Keratinocyte (primary cell): ENCODE results near the gene ARID3C. TPM values are rescaled to one million over a fixed set of nuclear protein-coding genes. Genes with fewer than 3 reads are reported as not detected.
A peak's percentile ranks its signal among the peaks of the same experiment; 100 is the strongest.
"Not testable (repeated sequence)": the region's sequence is repeated elsewhere in the genome, so short reads cannot be mapped to it uniquely, and the experiment has no call there.

ENCODE experiments used
- DNase-seq: peaks from one replicate; pipeline ENCODE4 v3.0.0-alpha.2; 2011; ENCODE audit warnings: low read depth, missing footprints, low spot score
- FAIRE-seq: peaks from 2 replicates; lab custom pipeline; 2011; peaks lifted over from hg19 to GRCh38; lab: Jason Lieb, UNC
- H2AFZ ChIP-seq: 2 replicates; pipeline ENCODE4 v1.6.0; 2012; ENCODE audit warnings: low read length, control low read depth, inconsistent platforms; ENCODE audit not compliant: control insufficient read depth
- H3K27ac ChIP-seq: 2 replicates; pipeline ENCODE4 v1.5.1; 2011; ENCODE audit warnings: low read length; ENCODE audit not compliant: control insufficient read depth, insufficient read depth
- H3K27me3 ChIP-seq: 3 replicates; pipeline ENCODE4 v1.6.0; 2011; ENCODE audit warnings: low read length; ENCODE audit not compliant: control insufficient read depth, insufficient read depth; ENCODE audit errors: extremely low read depth
- H3K36me3 ChIP-seq, 2 experiments: 2 replicates in 1 of 2; 3 replicates in 1 of 2; pipeline ENCODE4 v1.5.1; 2011; ENCODE audit warnings: low read length in 2 of 2, mild to moderate bottlenecking in 1 of 2; ENCODE audit not compliant: control insufficient read depth in 2 of 2, insufficient read depth in 2 of 2; ENCODE audit errors: extremely low read depth in 1 of 2
- H3K4me1 ChIP-seq: 3 replicates; pipeline ENCODE4 v1.5.1; 2011; ENCODE audit warnings: low read length; ENCODE audit not compliant: control insufficient read depth, insufficient read depth; ENCODE audit errors: extremely low read depth
- H3K4me2 ChIP-seq: 3 replicates; pipeline ENCODE4 v1.6.0; 2011; ENCODE audit warnings: low read depth, low read length; ENCODE audit not compliant: control insufficient read depth, insufficient read depth; ENCODE audit errors: extremely low read depth
- H3K4me3 ChIP-seq, 3 experiments: fragments of 200-600 bp in 1 of 3; sonication (generic) in 1 of 3; 2 replicates in 2 of 3; 3 replicates in 1 of 3; pipeline ENCODE4 v1.5.1; 2011 to 2016; ENCODE audit warnings: low read length in 3 of 3, mild to moderate bottlenecking in 3 of 3, control low read depth in 2 of 3, inconsistent platforms in 1 of 3, low read depth in 1 of 3, mixed read lengths in 1 of 3, mixed run types in 1 of 3, moderate library complexity in 1 of 3; ENCODE audit not compliant: control insufficient read depth in 2 of 3, insufficient read depth in 2 of 3; ENCODE audit errors: extremely low read depth in 1 of 3
- H3K79me2 ChIP-seq: 2 replicates; pipeline ENCODE4 v1.6.0; 2012; ENCODE audit warnings: low read length; ENCODE audit not compliant: control insufficient read depth, insufficient read depth
- H3K9ac ChIP-seq: 3 replicates; pipeline ENCODE4 v1.6.0; 2011; ENCODE audit warnings: low read length; ENCODE audit not compliant: control insufficient read depth, insufficient read depth; ENCODE audit errors: extremely low read depth
- H3K9me1 ChIP-seq: 3 replicates; pipeline ENCODE4 v1.6.0; 2011; ENCODE audit warnings: low read length; ENCODE audit not compliant: control insufficient read depth, insufficient read depth; ENCODE audit errors: extremely low read depth
- H3K9me3 ChIP-seq: 2 replicates; pipeline ENCODE4 v1.5.1; 2012; ENCODE audit warnings: low read depth, low read length; ENCODE audit not compliant: control insufficient read depth
- H4K20me1 ChIP-seq: 3 replicates; pipeline ENCODE4 v1.6.0; 2011; ENCODE audit warnings: low read length; ENCODE audit not compliant: control insufficient read depth, insufficient read depth; ENCODE audit errors: extremely low read depth
- EZH2 ChIP-seq: IDR thresholded peaks from one replicate; pipeline ENCODE4 v1.6.1; 2012; ENCODE audit warnings: inconsistent platforms, mild to moderate bottlenecking, low read length, moderate library complexity
- dilution Hi-C: fragments of 300-500 bp; cut with MboI; formaldehyde crosslinking; loops from one replicate; pipeline ENCODE4 v1.7.0; 2020; ENCODE audit warnings: low sequenced_read_pairs; ENCODE audit not compliant: extremely low pct_ligation_motif_present
- polyA plus RNA-seq, 5 experiments: library from polyadenylated mRNA; depleted of rRNA in 3 of 5; stranded (reverse) in 3 of 5; stranded (forward) in 1 of 5; unstranded in 1 of 5; fragments of >200 nt; gene quantifications; 1 replicate in 1 of 5; 2 replicates in 3 of 5; 3 replicates in 1 of 5; pipeline versions ENCODE4 v1.2.1 to v1.2.3, GENCODE V29; 2011 to 2012; ENCODE audit warnings: missing spikeins in 2 of 5, low read depth in 1 of 5, low replicate concordance in 1 of 5
- TF ChIP-seq, protein P1 (sequence below), 3 experiments: IDR thresholded peaks in 1 of 3; conservative IDR thresholded peaks in 1 of 3; optimal IDR thresholded peaks in 1 of 3; 2 replicates in 2 of 3; 3 replicates in 1 of 3; pipeline versions ENCODE3 to v1.5.1; 2011; ENCODE audit warnings: low read length in 3 of 3, mild to moderate bottlenecking in 3 of 3, moderate library complexity in 2 of 3, control low read depth in 1 of 3, inconsistent platforms in 1 of 3; ENCODE audit not compliant: insufficient read depth in 2 of 3; ENCODE audit errors: extremely low read depth in 1 of 3

Gene ARID3C
- polyA plus RNA-seq, 1 donor (not counting 4 experiments of a cell fraction or from before 2014, with no cell fraction given) = not detected

DNA sequence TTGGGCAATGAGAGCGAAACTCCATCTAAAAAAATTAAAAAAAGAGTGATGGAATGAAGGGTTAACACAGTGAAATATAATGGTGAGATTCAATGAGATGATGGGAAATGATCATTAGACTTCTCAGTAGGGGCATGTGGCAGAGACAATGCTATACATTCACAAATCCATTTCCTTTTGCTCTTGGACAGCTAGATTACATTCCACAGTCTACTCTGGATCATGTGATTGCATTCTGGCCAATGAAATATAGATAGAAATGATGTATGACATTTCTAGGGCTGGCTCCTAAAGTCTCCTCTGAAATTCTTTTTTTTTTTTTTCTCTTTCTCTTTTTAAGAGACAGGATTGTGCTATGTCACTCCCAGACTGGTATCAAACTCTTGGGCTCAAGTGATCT, 13.8 kb upstream of the ARID3C start:
- no peak overlapping the region for H3K27ac ChIP-seq
- FAIRE-seq (no peak), DNase-seq (no peak)
- dilution Hi-C loops = no loop called here
- no peak overlapping the region for H3K9ac ChIP-seq
- no peak overlapping the region for H2AFZ ChIP-seq
- no peaks in the 10 kb centered on the region for H3K9me3 ChIP-seq
- no peaks in the 10 kb centered on the region for H3K36me3 ChIP-seq
- H3K4me2 ChIP-seq = no peak overlapping the region
- H4K20me1 ChIP-seq = no peaks in the 10 kb centered on the region
- H3K79me2 ChIP-seq = peaks cover 7% of the 10 kb centered on the region
- H3K4me3 ChIP-seq = no peak overlapping the region
- no peaks in the 10 kb centered on the region for H3K27me3 ChIP-seq
- no peaks in the 10 kb centered on the region for H3K9me1 ChIP-seq
- TF ChIP-seq, protein P1, sequence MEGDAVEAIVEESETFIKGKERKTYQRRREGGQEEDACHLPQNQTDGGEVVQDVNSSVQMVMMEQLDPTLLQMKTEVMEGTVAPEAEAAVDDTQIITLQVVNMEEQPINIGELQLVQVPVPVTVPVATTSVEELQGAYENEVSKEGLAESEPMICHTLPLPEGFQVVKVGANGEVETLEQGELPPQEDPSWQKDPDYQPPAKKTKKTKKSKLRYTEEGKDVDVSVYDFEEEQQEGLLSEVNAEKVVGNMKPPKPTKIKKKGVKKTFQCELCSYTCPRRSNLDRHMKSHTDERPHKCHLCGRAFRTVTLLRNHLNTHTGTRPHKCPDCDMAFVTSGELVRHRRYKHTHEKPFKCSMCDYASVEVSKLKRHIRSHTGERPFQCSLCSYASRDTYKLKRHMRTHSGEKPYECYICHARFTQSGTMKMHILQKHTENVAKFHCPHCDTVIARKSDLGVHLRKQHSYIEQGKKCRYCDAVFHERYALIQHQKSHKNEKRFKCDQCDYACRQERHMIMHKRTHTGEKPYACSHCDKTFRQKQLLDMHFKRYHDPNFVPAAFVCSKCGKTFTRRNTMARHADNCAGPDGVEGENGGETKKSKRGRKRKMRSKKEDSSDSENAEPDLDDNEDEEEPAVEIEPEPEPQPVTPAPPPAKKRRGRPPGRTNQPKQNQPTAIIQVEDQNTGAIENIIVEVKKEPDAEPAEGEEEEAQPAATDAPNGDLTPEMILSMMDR (optimal IDR thresholded peaks at IDR 0.05 in 1 of 3, IDR thresholded peaks at IDR 0.05 in 1 of 3, conservative IDR thresholded peaks at IDR 0.05 in 1 of 3; ENCODE audit: extremely low read depth in 1 of 3, insufficient read depth in 2 of 3, low read length in 3 of 3) = no peak
- TF ChIP-seq EZH2 = no peak
- H3K4me1 ChIP-seq = peaks cover 21% of the 10 kb centered on the region

DNA sequence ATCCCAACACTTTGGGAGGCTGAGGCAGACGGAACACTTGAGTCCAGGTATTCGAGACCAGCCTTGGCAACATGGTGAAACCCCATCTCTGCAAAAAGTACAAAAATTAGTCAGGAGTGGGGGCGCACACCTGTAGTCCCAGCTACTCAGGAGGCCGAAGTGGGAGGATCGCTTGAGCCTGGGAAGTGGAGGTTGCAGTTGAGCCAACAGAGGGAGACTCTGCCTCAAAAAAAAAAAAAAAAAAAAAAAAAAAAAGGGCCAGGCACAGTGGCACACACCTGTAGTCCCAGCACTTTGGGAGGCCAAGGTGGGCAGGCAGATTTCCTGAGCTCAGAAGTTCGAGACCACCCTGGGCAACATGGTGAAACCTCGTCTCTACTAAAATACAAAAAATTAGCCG, 10.5 kb upstream of the ARID3C start:
- peaks cover 11 to 12% of the 10 kb centered on the region in 2 experiments for H3K36me3 ChIP-seq
- H3K9ac ChIP-seq, H3K9me1 ChIP-seq, H3K4me3 ChIP-seq, H3K9me3 ChIP-seq, H2AFZ ChIP-seq, dilution Hi-C loops, H4K20me1 ChIP-seq, FAIRE-seq, H3K4me2 ChIP-seq, DNase-seq, H3K27ac ChIP-seq, H3K27me3 ChIP-seq: not testable (repeated sequence)
- peaks cover 25% of the 10 kb centered on the region for H3K79me2 ChIP-seq
- peaks cover 25% of the 10 kb centered on the region for H3K4me1 ChIP-seq

DNA sequence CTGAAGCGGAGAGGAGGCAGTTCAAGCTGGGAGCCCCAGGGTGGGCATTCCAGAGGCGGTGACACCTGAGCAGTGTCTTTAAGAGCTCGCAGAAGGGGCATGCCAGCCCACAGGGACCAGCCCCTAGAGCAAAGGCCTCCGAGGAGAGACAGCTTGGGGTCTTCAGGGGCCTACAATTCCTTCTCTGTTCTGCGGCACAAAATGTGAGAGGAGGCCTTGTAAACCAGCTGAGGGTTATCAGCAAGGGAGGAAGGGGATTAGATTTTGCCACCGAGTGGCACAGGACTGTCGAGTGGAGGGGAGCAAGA, 9.2 kb upstream of the ARID3C start:
- peak overlapping the region; percentile 85 to 95 (median 93) for H3K4me3 ChIP-seq
- H3K4me1 ChIP-seq = peaks cover 25% of the 10 kb centered on the region
- no peaks in the 10 kb centered on the region for H3K27me3 ChIP-seq
- dilution Hi-C loops = no loop called here
- H3K9me1 ChIP-seq = no peaks in the 10 kb centered on the region
- H3K79me2 ChIP-seq = peaks cover 25% of the 10 kb centered on the region
- peak overlapping the region; percentile 87 for H3K9ac ChIP-seq
- TF ChIP-seq, protein P1 (optimal IDR thresholded peaks at IDR 0.05 in 1 of 3, IDR thresholded peaks at IDR 0.05 in 1 of 3, conservative IDR thresholded peaks at IDR 0.05 in 1 of 3; ENCODE audit: extremely low read depth in 1 of 3, insufficient read depth in 2 of 3, low read length in 3 of 3) = no peak
- TF ChIP-seq EZH2 = no peak
- H3K9me3 ChIP-seq = no peaks in the 10 kb centered on the region
- H3K36me3 ChIP-seq = peaks cover 11 to 12% of the 10 kb centered on the region in 2 experiments
- H4K20me1 ChIP-seq = peaks cover 2% of the 10 kb centered on the region
- H3K27ac ChIP-seq = peak overlapping the region; percentile 63
- DNase-seq (no peak), FAIRE-seq (peak; percentile 9)
- H2AFZ ChIP-seq = peak overlapping the region; percentile 99
- peak overlapping the region; percentile 95 for H3K4me2 ChIP-seq
